NK-92 (cell line): ENCODE results near the gene LMOD2.

Experiments used
- DNase-seq: peaks from one replicate; lab custom pipeline; 2025; ENCODE audit not compliant: unreplicated experiment; lab: John Stamatoyannopoulos, UW

Gene LMOD2

DNA sequence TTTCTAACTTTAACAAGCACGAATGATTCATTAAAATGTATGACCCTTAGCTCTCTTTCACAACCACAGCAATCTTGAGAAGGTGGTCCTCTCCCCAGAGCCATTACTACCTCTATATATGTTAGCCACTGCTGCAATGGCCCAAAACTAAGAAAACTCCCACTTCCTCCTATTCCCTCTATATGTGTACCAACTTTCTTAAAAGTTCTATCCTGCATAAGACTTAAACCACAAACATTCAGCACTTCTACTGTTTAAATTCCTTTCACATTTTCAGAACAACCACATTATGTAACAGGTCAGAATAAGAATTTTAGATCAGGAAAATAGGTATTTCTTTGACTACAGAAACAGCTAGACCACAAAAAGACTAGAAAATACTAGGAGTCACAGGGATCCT is 57.0 kb downstream of the LMOD2 start:
- DNase-seq: no peak
